Superior temporal gyrus (tissue), 1 donor: ENCODE results near the gene GLG1.
"Not testable (repeated sequence)": the region's sequence is repeated elsewhere in the genome, so short reads cannot be mapped to it uniquely, and the experiment has no call there.

ENCODE experiments used
- DNase-seq: peaks from one replicate; pipeline ENCODE4 v3.0.0-alpha.2; 2016; ENCODE audit errors: extremely low spot score

GLG1 gene

GRCh38 chr16:74606521-74607309 lies at the start of gene GLG1:
GLG1 (minus strand) TSS chr16:74607114; CDS start chr16:74607094, 20 bp downstream.
- DNase-seq, result peak; percentile 92

GRCh38 chr16:74654536-74655050 lies 47.7 kb upstream of the GLG1 start:
- no peak for DNase-seq

GRCh38 chr16:74652883-74653282 lies 46.0 kb upstream of the GLG1 start:
- not testable (repeated sequence) for DNase-seq

GRCh38 chr16:74652249-74652648 lies 45.3 kb upstream of the GLG1 start:
- no peak for DNase-seq

GRCh38 chr16:74651841-74652240 lies 44.9 kb upstream of the GLG1 start:
- no peak for DNase-seq

- peak; percentile 33 for DNase-seq
Measured at GRCh38 chr16:74650966-74651567, 44.2 kb upstream of the GLG1 start.

GRCh38 chr16:74649839-74650504 lies 43.1 kb upstream of the GLG1 start:
- no peak for DNase-seq

- DNase-seq, result no peak
Measured at GRCh38 chr16:74641969-74642368, 35.1 kb upstream of the GLG1 start.

- DNase-seq, result no peak
Measured at GRCh38 chr16:74637742-74638453, 31.0 kb upstream of the GLG1 start.

- DNase-seq, result no peak
Measured at GRCh38 chr16:74635303-74635702, 28.4 kb upstream of the GLG1 start.

- DNase-seq, result no peak
Measured at GRCh38 chr16:74633686-74634085, 26.8 kb upstream of the GLG1 start.

- DNase-seq, result no peak
Measured at GRCh38 chr16:74627506-74628220, 20.7 kb upstream of the GLG1 start.

- no peak for DNase-seq
Measured at GRCh38 chr16:74626741-74627416, 20.0 kb upstream of the GLG1 start.

- no peak for DNase-seq
Measured at GRCh38 chr16:74625500-74626350, 18.8 kb upstream of the GLG1 start.

- DNase-seq, result no peak
Measured at GRCh38 chr16:74623839-74624235, 16.9 kb upstream of the GLG1 start.

GRCh38 chr16:74623214-74623838 lies 16.4 kb upstream of the GLG1 start:
- DNase-seq, result peak; percentile 87

GRCh38 chr16:74622005-74622404 lies 15.1 kb upstream of the GLG1 start:
- DNase-seq, result no peak

- DNase-seq, result no peak
Measured at GRCh38 chr16:74617206-74617788, 10.4 kb upstream of the GLG1 start.

- no peak for DNase-seq
Measured at GRCh38 chr16:74611721-74612120, 4.8 kb upstream of the GLG1 start.
